ENCODE measurements around the gene ATP2B2.

ATP2B2 gene

DNA sequence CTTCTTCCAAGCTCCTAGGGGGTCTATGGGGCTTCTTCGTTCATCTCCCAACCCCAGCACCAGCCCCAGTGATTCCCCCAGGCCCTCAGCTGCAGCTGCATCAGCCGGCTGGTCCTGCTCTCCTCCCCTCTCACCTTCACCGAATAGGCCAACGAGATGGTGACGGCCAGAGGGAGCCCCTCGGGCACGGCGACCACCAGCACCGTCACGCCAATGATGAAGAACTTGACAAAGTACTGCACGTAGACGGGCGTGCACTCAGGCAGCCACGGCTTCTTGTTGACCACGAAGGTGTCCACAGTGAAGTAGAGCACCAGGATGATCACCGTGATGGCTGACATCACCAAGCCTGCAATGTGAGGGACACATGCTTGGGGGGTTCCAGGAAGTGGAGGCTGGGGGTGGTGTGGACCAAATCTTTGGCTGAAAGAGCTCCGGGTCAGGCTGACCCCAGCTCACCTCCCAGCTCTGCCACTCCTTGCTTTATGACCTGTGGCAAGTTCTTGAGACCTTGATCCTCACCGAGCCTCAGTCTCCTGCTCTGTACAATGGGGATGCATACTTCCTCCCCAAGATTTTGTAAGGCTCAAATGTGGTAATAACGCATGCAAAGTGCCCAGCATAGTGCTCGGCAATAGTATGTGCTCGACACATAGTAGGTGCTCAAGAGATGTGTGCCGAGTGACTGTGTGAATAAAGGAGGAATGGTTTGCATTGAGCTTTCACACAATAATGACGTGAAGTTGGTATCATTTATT lies 129.9 kb downstream of the ATP2B2 start:
- DNase-seq (ENCODE audit: low read depth): no peak
- TF ChIP-seq MYC (IDR thresholded peaks at IDR 0.05; ENCODE audit: low read depth, low read length) (no peak), POLR2A (IDR thresholded peaks at IDR 0.05; ENCODE audit: extremely low read depth, insufficient read length) (no peak)
- TF ChIP-seq, protein P1, sequence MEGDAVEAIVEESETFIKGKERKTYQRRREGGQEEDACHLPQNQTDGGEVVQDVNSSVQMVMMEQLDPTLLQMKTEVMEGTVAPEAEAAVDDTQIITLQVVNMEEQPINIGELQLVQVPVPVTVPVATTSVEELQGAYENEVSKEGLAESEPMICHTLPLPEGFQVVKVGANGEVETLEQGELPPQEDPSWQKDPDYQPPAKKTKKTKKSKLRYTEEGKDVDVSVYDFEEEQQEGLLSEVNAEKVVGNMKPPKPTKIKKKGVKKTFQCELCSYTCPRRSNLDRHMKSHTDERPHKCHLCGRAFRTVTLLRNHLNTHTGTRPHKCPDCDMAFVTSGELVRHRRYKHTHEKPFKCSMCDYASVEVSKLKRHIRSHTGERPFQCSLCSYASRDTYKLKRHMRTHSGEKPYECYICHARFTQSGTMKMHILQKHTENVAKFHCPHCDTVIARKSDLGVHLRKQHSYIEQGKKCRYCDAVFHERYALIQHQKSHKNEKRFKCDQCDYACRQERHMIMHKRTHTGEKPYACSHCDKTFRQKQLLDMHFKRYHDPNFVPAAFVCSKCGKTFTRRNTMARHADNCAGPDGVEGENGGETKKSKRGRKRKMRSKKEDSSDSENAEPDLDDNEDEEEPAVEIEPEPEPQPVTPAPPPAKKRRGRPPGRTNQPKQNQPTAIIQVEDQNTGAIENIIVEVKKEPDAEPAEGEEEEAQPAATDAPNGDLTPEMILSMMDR (IDR thresholded peaks at IDR 0.05; ENCODE audit: low read depth, low read length): no peak
- TF ChIP-seq, protein P2, sequence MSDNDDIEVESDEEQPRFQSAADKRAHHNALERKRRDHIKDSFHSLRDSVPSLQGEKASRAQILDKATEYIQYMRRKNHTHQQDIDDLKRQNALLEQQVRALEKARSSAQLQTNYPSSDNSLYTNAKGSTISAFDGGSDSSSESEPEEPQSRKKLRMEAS (IDR thresholded peaks at IDR 0.05; ENCODE audit: low read depth, low read length): no peak

DNA sequence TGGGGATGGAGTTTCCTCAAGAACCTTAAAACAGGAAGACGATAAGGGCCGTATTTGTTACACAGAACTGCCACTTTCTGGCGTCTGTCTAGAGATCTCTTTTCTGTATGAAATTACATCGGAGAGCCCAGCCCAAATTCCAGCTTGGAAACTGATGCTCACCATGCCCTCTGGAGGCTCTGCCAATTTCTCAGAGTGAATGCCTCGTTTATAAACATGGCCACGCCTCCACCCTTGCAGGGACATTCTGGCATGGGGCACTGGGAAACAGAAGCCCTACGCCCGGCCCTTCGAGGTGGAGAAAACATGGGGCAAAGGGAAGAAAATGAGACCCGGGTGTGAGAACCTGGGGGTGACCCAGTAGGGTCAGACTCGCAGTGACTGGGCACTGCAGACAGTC lies 131.1 kb downstream of the ATP2B2 start:
- no peak overlapping the region for H3K4me3 ChIP-seq (ENCODE audit: low read depth, low read length)
- TF ChIP-seq, protein P2 (IDR thresholded peaks at IDR 0.05; ENCODE audit: low read depth, low read length): no peak
- no peak for TF ChIP-seq POLR2A (IDR thresholded peaks at IDR 0.05; ENCODE audit: extremely low read depth, insufficient read length)
- TF ChIP-seq MYC (IDR thresholded peaks at IDR 0.05; ENCODE audit: low read depth, low read length): no peak
- TF ChIP-seq, protein P1 (IDR thresholded peaks at IDR 0.05; ENCODE audit: low read depth, low read length): no peak
- DNase-seq (ENCODE audit: low read depth): no peak

More for the DNA sequence above, 129.9 kb downstream of the ATP2B2 start:
- no peak overlapping the region for H3K4me3 ChIP-seq (ENCODE audit: low read depth, low read length)

DNA sequence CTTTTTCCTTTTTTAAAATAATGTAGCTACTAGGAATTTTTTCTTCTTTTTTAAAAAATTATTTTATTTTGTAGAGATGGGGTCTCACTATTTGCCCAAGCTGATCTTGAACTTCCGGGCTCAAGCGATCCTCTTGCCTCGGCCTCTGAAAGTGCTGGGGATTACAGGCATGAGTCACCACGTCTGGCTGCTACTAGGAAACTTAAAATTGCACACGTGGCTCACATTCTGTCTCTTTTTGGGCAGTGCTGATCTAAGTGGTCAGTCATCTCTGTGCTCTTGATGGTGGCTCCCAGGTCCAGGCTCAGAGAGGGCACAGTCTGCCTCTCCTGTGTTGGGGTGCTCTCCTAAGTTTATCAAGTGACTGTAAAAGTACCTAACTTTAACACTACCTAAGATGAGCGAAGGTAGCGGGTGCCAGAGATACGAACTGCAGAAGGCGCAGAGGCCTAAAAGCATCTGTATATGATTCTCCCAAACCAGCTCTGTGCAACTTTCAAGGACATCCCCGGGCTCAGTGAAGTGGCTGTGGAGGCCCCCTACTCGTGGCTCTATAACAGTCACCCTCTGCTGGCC lies 131.6 kb downstream of the ATP2B2 start:
- TF ChIP-seq, protein P1 (IDR thresholded peaks at IDR 0.05; ENCODE audit: low read depth, low read length): no peak
- TF ChIP-seq, protein P2 (IDR thresholded peaks at IDR 0.05; ENCODE audit: low read depth, low read length): no peak
- TF ChIP-seq POLR2A (IDR thresholded peaks at IDR 0.05; ENCODE audit: extremely low read depth, insufficient read length): no peak
- no peak for TF ChIP-seq MYC (IDR thresholded peaks at IDR 0.05; ENCODE audit: low read depth, low read length)
- no peak overlapping the region for H3K4me3 ChIP-seq (ENCODE audit: low read depth, low read length)
- peak; percentile 30 for DNase-seq (ENCODE audit: low read depth)

DNA sequence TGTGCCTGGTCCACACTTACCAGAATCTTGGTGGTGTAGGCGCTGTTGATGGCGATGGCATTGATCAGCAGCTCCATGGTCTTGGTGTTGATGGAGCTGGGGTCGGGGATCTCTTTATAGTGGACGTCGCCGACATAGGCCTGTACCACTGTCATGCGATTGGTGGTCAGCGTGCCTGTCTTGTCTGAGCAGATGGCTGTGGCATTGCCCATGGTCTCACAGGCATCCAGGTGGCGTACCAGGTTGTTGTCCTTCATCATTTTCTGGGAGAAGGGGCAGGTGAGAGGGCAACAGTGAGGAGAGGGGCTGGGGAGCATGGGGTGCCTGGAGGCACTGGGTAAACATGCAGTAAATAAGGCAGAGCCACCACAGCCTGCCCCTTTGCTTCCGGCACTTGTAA lies 133.6 kb downstream of the ATP2B2 start:
- TF ChIP-seq, protein P1 (IDR thresholded peaks at IDR 0.05; ENCODE audit: low read depth, low read length): no peak
- no peak for TF ChIP-seq POLR2A (IDR thresholded peaks at IDR 0.05; ENCODE audit: extremely low read depth, insufficient read length)
- no peak for TF ChIP-seq MYC (IDR thresholded peaks at IDR 0.05; ENCODE audit: low read depth, low read length)
- TF ChIP-seq, protein P2 (IDR thresholded peaks at IDR 0.05; ENCODE audit: low read depth, low read length): no peak
- DNase-seq (ENCODE audit: low read depth): no peak

DNA sequence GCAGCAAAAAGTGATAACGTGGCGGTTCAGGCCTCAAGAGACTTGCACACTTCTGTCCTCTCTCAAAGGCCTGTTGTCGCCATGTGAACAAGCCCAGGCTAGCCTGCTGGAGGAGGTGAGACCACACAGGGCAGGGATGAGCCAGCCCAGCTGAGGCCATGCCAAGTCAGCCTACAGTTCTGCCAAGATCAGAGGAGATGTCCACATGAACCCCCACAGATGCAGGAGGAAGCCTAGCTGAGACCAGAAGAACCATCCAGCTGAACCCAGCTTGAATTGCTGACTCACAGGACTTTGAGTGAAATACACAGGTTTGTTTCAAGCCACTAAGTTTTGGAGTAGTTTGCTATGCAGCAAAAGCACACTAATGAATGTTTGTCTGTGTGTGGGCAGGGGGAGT lies 134.2 kb downstream of the ATP2B2 start:
- H3K4me3 ChIP-seq (ENCODE audit: low read depth, low read length): no peak overlapping the region
- DNase-seq (ENCODE audit: low read depth): peak; percentile 15
- TF ChIP-seq, protein P1 (IDR thresholded peaks at IDR 0.05; ENCODE audit: low read depth, low read length): no peak
- TF ChIP-seq POLR2A (IDR thresholded peaks at IDR 0.05; ENCODE audit: extremely low read depth, insufficient read length) (no peak), MYC (IDR thresholded peaks at IDR 0.05; ENCODE audit: low read depth, low read length) (no peak)
- TF ChIP-seq, protein P2 (IDR thresholded peaks at IDR 0.05; ENCODE audit: low read depth, low read length): no peak

More for the DNA sequence above, 133.6 kb downstream of the ATP2B2 start:
- no peak overlapping the region for H3K4me3 ChIP-seq (ENCODE audit: low read depth, low read length)
